ENCODE results near the gene APOM.

- TF ChIP-seq CTCF (IDR thresholded peaks at IDR 0.05) (no peak), POLR2A (IDR thresholded peaks at IDR 0.05) (no peak)
Observed at GRCh38 chr6:31706599-31706998, 50.9 kb downstream of the APOM start, which contains the start of gene LY6G6F.
